Activated naive CD4-positive, alpha-beta T cell treated with Interleukin-2 at 50 U/mL for 16 hours (primary cell): ENCODE measurements around the gene HUWE1.
"Not testable (repeated sequence)": the region's sequence is repeated elsewhere in the genome, so short reads cannot be mapped to it uniquely, and the experiment has no call there.

Experiments
- DNase-seq: peaks from one replicate; pipeline ENCODE4 v3.0.0-alpha.2; 2020

The HUWE1 gene, protein sequence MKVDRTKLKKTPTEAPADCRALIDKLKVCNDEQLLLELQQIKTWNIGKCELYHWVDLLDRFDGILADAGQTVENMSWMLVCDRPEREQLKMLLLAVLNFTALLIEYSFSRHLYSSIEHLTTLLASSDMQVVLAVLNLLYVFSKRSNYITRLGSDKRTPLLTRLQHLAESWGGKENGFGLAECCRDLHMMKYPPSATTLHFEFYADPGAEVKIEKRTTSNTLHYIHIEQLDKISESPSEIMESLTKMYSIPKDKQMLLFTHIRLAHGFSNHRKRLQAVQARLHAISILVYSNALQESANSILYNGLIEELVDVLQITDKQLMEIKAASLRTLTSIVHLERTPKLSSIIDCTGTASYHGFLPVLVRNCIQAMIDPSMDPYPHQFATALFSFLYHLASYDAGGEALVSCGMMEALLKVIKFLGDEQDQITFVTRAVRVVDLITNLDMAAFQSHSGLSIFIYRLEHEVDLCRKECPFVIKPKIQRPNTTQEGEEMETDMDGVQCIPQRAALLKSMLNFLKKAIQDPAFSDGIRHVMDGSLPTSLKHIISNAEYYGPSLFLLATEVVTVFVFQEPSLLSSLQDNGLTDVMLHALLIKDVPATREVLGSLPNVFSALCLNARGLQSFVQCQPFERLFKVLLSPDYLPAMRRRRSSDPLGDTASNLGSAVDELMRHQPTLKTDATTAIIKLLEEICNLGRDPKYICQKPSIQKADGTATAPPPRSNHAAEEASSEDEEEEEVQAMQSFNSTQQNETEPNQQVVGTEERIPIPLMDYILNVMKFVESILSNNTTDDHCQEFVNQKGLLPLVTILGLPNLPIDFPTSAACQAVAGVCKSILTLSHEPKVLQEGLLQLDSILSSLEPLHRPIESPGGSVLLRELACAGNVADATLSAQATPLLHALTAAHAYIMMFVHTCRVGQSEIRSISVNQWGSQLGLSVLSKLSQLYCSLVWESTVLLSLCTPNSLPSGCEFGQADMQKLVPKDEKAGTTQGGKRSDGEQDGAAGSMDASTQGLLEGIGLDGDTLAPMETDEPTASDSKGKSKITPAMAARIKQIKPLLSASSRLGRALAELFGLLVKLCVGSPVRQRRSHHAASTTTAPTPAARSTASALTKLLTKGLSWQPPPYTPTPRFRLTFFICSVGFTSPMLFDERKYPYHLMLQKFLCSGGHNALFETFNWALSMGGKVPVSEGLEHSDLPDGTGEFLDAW (N-terminal part only)

DNA sequence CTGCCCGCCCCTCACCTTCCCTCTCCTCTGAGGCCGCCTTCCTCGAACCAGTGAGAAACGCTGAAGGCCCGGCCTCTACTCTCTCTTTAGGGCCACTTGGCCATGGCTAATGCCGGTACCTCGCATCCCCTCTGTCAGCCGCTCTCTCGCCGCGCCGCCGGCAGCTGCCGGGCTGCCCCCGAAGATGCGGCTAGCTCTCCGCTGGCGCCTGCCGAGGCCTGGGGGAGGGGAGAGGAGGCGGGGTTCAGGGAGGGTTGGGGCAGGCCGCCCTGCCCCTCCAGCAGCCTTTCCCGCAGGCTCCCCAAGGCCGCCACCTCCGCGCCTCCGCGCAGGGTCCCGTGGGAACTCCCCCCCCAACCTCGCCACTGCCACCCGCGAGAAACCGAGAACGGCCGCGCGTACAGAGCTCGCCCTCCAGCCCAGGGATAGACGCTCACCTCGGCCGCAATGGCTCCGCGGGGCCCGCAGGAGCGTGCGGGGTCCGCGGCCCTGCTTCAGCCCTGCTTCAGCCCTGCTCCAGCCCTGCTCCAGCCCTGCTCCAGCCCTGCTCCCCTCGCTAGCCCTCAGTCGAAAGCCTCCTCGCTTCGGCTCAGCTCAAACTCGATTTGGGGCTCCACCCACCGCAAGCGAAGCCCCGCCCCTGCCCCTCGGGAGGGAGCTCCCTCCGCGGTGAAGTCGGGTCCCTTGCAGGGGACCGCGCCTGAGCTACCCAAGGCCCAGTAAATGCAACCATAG, at the start of gene HUWE1:
Gene HUWE1, minus strand, starts transcription at position 569 of the 735 bp plus-strand sequence. CDS start 32,612 bp downstream, outside the sequence.
- DNase-seq, result peak; percentile 88

DNA sequence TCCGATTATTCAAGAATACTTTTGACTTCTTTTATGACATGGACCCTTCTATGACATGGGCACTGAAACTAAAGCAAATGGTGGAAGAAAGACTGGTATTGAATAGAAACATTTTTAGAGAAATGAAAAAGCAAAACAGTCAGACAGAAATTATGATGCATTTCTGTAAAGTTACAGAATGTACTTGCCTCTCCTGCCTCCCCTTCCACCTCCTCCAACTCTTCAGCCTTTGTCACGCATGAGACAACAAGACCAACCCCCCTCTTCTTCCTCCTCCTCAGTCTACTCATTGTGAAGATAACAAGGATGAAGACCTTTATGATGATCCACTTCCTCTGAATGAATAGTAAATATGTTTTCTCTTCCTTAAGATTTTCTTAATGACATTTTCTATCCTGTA, 46.3 kb upstream of the HUWE1 start:
- DNase-seq, result peak; percentile 30

DNA sequence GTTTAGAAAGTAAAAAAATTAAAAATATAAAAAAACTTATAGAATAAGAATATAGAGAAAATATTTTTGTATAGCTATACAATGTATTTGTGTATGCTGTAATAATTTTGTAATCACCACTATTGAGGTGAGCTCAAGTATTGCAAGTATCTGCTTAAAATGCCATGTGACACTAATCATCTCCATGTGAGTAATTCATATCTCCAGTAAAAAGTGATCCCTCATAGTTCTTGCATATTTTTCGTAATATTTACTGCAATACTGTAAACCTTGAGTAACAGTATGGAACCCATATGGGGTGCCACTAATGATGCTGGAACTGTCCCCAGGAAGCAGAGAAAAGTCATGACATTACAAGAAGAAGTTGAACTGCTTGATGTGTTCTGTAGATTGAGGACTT, 43.2 kb upstream of the HUWE1 start:
- DNase-seq, result no peak

DNA sequence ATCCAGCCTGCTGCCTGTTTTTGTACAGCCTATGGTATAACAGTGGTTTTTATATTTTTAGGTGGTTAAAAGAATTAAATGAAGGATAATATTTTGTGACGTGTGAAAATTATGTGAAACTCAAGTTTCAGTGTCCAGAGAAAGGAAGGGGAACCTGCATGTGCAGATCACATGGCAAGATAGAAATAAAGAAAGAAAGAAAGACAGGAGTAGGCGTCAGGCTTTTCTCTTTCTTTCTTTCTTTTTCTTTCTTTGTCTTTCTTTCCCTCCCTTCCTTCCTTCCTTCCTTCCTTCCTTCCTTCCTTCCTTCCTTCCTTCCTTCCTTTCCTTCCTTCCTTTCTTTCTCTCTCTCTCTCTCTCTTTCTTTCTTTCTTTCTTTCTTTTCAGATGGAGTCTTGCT, 42.0 kb upstream of the HUWE1 start:
- DNase-seq, result no peak

DNA sequence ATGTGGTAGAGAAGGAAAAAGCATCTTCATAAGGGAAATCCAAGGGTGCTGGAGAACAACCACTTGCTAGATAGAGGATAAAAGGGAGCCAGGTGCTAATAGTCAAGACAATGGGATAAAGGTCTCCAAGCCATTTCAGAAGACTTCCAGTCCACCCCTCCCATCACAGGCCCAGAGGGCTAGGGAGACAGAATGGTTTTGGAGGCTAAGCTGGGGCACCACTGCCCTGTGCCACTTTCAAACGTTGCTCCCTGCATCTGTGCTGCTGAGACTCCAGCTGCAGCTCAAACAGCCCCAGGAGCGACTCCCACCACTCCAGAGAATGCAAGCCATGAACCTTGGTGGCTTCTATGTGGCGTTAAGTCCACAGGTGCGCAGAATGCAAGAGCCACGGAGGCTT, 38.4 kb upstream of the HUWE1 start:
- DNase-seq, result no peak

DNA sequence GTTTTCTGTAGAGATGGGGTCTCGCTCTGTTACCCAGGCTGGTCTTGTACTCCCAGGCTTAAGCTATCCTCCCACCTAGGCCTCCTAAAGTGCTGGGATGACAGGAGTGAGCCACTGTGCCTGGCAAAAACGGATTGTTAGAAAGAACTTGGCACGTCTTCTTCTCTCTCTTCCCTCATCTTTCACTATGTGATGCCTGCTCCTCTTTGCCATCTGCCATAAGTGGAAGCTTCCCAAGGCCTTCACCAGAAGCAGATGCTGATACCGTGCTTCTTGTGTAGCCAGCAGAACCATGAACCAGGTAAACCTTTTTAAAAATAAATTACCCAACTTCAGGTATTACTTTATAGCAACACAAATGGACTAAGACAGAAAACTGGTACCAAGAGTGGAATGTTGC, 36.9 kb upstream of the HUWE1 start:
- DNase-seq, result no peak

DNA sequence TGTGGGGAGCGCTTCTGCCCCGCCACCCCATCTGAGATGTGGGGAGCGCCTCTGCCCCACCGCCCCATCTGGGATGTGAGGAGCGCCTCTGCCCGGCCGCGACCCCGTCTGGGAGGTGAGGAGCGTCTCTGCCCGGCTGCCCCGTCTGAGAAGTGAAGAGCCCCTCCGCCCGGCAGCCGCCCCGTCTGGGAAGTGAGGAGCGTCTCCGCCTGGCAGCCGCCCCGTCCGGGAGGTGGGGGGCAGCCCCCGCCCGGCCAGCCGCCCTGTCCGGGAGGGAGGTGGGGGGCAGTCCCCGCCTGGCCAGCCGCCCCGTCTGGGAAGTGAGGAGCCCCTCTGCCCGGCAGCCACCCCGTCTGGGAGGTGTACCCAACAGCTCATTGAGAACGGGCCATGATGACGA, 35.1 kb upstream of the HUWE1 start:
- DNase-seq, result not testable (repeated sequence)

DNA sequence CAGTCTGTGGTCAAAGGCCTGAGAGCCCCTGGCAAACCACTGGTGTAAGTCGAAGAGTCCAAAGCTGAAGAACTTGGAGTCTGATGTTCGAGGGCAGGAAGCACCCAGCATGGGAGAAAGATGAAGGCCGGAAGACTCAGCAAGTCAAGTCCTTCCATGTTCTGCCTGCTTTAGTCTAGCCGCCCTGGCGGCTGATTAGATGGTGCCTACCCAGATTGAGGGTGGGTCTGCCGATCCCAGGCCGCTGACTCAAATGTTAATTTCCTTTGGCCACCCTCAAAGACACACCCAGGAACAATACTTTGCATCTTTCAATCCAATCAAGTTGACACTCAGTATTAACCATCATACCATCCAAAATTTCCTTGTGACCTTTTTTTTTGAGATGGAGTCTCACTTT, 33.1 kb upstream of the HUWE1 start:
- DNase-seq, result not testable (repeated sequence)

DNA sequence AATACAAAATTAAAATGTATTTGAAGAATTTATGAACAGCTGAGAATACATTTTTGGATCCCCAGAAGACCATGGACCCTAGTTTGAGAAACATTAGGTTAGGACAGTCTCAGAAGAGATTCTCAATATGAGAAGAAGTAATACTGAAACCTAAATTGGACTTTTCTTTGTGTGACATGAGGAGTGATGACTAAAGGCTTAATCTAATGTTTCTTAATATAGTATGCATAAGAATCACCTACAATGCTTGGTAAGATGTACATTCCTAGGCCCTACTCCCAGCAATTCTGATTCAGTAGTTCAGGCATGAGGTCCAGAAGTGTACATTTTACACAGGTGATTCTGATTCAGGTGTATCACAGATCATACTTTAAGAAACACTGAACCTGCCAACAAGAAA, 31.6 kb upstream of the HUWE1 start:
- no peak for DNase-seq

DNA sequence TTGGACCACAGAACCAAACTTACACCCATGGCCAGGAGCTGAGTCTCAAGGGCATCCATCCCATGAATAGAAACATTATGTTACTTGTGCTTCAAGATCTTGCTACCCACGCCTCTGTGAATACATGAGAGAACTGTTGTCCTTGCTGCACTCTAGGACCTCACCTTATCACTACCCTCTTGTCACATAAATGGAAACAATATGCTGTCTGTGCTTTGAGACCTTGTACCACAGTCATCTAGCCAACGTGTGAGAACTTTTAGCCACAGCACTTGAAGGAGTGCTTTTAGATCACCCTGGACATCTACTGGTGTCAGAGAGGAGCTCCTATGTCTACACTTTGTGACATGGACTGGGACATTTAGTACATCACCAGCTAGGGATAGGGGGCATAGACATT, 30.7 kb upstream of the HUWE1 start:
- DNase-seq, result no peak

DNA sequence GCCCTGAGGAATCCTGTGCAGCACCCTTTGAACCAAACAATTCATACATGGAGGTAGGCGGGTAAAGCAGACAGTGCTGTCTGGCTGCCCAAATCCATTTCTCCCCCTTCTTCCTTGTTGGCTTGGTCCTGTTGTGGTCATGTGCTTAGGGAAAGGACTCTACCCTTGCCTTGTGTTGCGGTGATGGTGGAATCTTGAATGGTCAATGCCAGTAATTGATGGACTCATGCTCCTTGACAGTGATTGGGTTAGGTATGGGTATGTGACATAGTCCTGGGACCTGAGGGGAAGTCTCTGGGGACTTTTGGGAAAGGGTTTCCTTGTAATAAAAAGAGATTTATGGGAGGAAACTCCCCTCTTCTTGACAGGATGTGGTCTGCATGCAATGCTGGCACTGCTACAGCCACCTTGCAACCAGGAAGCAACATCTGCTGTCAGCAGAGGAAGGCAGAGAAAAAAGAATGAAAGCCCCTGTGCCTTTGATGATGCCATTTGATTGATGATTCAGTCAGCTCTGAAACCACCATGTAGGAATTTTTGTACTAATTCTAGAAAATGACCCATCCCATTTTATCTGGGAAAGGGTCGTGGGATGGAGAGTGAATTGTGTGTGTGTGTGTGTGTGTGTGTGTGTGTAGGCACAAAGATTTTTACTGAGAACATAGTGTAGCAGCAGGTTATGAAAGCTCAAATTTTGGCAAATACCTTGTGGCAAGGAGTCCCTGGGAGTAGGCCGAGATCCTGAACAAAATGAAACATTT, 30.0 kb upstream of the HUWE1 start:
- peak; percentile 51 for DNase-seq

DNA sequence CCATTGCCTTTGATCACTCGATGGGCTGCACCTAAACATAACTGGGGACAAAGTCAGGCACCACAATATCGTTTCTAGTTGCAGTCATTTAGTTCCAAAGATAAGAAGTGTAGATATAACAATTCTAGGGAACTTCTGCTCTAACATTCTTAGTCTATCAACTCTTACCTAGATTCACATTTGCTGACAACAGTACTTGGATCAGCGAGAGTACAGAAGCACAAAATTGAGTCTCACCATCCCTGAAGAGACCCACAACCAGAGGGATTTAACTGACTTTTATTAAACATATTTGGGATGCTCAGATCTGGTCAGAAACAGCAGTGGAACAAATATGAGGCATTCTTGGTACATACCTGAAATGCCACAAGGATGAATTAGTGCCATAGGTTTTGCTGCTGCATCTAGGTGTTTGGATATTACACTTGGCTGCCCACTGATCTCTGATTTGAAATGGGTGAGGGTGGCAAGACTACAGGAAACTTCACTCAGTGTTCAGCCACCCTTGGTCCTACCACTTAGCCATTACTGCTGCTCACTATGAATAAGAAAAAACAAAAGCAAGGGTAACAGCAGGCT, 28.9 kb upstream of the HUWE1 start:
- no peak for DNase-seq

DNA sequence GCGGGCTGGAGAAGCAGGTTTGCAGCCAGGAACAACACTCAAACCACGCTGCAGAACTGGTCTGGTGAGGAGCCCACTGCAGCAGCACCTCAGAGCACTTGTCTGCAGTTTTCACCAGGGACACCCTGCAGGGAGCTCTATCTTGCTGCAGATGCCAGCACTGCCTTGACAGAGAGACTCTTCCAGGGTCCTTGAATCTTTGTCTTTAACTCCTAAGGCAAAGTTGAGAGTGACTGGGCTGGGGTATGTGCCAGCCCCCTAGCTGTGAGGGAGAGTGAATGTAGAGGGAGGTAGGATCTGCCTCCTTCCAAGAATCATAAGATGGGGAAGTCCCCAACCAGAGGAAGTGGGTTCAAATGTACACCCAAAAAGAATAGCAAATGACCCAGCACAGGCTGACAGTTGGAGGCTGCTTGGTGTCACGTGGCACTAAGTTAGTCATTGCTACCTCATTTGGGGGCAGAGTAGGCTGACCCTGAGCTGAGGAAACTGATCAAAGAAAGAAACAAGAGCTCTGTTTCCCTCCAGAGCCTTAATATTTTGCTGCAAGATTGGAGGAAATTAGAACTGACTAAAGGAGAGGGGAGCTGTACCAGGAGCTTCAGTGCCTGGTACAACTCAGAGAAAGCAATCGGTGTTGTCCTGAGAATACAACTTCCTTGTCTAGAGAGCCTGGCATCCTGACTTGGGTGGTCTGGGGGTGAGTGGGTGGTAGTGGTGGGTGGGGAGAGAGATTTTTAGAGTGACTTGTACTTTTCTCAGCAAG, 28.2 kb upstream of the HUWE1 start:
- DNase-seq, result peak; percentile 64

DNA sequence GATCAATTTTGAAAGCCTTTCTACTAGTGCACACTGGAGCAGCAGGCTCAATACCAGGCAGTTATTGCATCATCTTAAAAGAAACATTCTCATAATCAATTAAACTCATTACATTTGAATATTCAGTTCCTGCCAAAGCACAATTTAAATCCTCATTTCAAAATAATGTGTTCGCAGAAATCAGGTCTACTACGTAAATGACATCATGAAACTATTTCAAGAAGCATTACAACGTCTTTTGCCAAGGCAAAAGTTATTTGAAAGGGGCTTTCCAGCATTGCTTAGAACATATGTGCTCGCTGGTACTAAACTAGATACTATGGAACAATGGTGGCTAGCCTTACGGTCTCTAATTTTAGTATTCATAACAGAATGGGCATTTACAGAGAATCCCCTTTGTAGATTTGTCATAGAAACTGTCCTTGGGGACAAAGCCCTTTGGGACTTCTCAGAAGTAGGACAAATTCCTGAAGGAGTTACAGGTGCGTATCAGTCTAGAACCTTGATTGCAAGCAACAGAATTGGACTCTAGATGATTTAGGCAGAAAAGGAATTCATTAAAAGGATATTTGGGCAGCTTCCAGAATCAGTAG, 27.6 kb upstream of the HUWE1 start:
- DNase-seq, result no peak

DNA sequence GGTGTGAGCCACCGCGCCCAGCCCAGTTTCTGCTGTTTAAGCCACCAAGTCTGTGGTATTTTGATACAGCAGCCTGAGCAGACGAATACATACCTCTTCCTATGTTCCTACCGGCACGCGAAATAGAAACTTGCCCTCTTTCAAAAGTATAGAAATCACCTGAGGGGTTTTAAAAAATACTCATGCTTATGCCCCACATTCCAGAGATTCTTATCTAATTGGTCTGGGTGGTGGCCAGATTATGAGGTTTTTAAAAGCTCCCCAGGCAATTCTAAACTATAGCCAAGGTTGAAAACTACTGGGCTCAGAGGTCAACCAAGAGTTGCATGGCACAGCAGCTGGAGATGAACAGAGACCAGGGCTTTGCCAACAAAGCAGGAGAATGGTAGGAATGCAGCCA, 24.9 kb upstream of the HUWE1 start:
- DNase-seq, result no peak

DNA sequence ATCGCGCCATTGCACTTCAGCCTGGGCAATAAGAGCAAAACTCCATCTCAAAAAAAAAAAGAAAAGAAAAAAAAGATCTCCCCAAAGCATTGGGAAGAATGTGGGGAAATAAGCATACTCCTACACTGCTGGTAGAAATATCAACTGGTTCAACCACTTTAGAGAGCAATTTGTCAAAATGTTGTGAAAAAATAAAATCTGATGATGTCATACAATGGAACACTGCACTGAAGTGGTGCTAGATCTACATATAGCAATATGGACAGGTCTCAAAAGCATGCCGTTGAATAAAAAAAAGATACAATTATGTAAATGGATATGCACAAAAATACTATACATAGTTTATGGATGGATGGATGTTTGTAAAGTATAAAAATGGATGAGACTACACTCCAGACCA, 18.3 kb upstream of the HUWE1 start:
- no peak for DNase-seq

DNA sequence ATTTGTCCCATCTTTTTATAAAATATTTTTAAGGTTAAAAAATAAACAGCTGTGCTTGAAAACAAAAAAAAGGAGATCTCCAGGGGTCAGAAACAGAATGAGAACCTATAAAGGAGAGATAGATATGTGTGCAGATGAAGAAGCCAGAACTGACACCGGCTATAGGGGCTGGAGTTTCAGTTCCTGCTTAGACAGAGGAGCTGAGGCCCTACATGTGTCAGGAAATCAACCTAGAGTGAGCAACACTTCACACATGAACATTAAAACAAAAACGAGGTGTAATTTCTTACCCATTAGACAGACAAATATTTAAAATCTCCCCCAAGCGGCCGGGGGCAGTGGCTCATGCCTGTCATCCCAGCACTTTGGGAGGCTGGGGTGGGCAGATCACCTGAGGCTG, 17.8 kb upstream of the HUWE1 start:
- DNase-seq, result no peak

DNA sequence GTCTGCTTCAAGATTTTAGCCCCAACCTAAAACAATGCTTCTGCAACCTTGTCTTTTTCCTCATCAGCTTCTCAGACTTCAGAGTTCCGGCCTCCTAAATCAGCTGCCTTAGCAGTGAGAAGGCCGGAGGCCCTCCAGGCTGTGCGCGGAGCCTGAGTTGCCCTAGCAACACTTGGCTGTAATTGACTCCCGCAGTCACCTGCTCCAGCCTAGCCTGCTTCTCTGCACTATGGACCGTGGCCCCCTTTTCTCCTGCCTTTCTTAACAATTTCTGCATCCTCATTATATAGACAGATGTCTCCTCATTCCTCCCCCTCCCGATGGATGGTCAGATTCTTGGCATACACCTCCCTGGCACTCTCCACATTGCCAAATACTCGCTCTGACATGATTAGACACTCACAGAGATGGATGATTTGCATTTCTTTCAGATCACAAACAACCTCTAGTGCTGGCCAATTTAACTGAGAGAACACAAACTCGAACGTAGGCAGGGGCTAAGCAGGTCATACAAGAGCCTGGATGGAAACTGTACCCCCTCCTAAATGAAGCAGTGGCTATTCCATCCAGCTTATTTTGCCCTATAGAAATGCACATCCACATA, 9.5 kb upstream of the HUWE1 start:
- DNase-seq, result no peak

DNA sequence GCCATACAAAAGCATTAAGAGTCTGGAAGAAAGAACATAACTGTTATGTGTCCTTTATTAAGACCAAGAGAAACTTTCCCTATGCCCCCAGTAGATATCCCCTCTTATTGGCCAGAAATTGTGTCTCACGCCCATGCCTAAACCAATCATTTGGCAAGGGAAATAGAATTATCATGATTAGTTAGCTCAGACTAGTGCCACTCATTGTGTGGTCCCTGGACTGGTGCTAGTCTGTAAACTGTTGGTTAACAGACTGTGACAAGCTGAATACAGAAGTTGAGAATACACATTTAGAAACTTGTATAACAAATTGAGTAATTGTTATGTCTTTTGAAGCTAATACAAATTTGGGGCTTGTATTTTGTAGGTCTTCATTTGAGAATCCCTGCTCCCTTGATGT, 8.1 kb upstream of the HUWE1 start:
- no peak for DNase-seq

DNA sequence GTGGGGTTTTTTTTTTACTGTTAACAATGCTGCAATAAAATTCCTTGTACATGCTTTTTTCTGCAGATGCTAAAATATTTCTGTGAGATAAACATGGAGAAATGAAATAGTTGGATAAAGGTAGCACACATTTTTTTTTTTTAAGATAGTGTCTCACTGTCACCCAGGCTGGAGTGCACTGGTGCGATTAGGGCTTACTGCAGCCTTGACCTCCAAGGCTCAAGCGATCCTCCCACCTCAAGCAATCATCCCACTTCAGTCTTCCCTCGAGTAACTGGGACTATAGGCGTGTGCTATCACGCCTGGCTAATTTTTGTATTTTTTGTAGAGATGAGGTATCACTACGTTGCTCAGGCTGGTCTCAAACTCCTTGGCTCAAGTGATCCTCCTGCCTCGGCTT, 1.8 kb upstream of the HUWE1 start:
- DNase-seq, result no peak
